Activated B cell treated with CpG ODN at 0.5 μM for 24 hours (primary cell): ENCODE measurements around the gene ODF4. TPM values are rescaled to one million over a fixed set of nuclear protein-coding genes. Genes with fewer than 3 reads are reported as not detected.

Experiments used
- ATAC-seq: fragments of 200-7000 bp; cut with Tn5 transposase; one replicate; pipeline ENCODE4 v1.10.0; 2021; ENCODE audit warnings: low read depth, mild to moderate bottlenecking, moderate library complexity
- CTCF ChIA-PET: fragments of 350-600 bp; sonication (Branson Sonifier 250); formaldehyde crosslinking; loops from one replicate; lab custom pipeline; 2021; ENCODE audit warnings: antibody characterized with exemption; lab: Charles Lee
- POLR2A ChIA-PET: fragments of 350-600 bp; sonication (Branson Sonifier 250); formaldehyde crosslinking; loops from one replicate; lab custom pipeline; 2021; ENCODE audit warnings: antibody characterized with exemption; lab: Charles Lee
- DNase-seq: peaks from one replicate; pipeline ENCODE4 v3.0.0; 2022
- H3K27ac Mint-ChIP-seq: one replicate; pipeline ENCODE4 v1.8.0; 2020; ENCODE audit warnings: mixed read lengths
- H3K27me3 Mint-ChIP-seq: one replicate; pipeline ENCODE4 v1.8.0; 2021; ENCODE audit warnings: mixed read lengths
- H3K36me3 Mint-ChIP-seq: one replicate; pipeline ENCODE4 v1.8.0; 2021; ENCODE audit warnings: low read depth, mixed read lengths
- H3K4me1 Mint-ChIP-seq: one replicate; pipeline ENCODE4 v1.8.0; 2021; ENCODE audit warnings: mixed read lengths
- H3K4me3 Mint-ChIP-seq: one replicate; pipeline ENCODE4 v1.8.0; 2020; ENCODE audit warnings: mild to moderate bottlenecking, mixed read lengths
- H3K9me3 Mint-ChIP-seq: one replicate; pipeline ENCODE4 v1.8.0; 2020; ENCODE audit warnings: mixed read lengths
- CTCF ChIP-seq: fragments of 200-600 bp; IDR thresholded peaks from one replicate; pipeline ENCODE4 v1.8.0; 2022; ENCODE audit warnings: antibody characterized with exemption, mild to moderate bottlenecking
- intact Hi-C: fragments of 100-400 bp; cut with micrococcal nuclease; formaldehyde crosslinking; loops from one replicate; pipeline ENCODE4 v1.15.1; 2024
- total RNA-seq: library from RNA; stranded (reverse); gene quantifications from 2 replicates; pipeline ENCODE4 v1.2.3, GENCODE V29; 2022

ODF4 gene
- total RNA-seq, 1 donor from 2014 or later: not detected

- Mint-ChIP-seq H3K4me1 (peaks cover 56% of the 10 kb centered on the region), H3K4me3 (peak within 1 kb of the TSS; percentile 98), H3K27ac (peak within 1 kb of the TSS; percentile 95), H3K9me3 (no peaks in the 10 kb centered on the region), H3K27me3 (no peaks in the 10 kb centered on the region), H3K36me3 (peaks cover 47% of the 10 kb centered on the region)
- DNase-seq: peak; percentile 94
- ATAC-seq: peak; percentile 90
- TF ChIP-seq CTCF: peak; percentile 87
- POLR2A ChIA-PET: interaction anchor here (0.6 to 1.8 kb wide), 15 partner anchors 52 to 696 kb away, joined by 3 to 12 read pairs (median 6); partner anchors contain the start of genes NDEL1, PIK3R5, RANGRF and TP53
- CTCF ChIA-PET: interaction anchor here (0.6 to 2.2 kb wide), 10 partner anchors 9 to 615 kb away, joined by 3 to 28 read pairs (median 3); partner anchors contain the start of gene NDEL1
- intact Hi-C loops: loop anchor here (1.0 to 10.0 kb wide), 14 partner anchors 52 to 1368 kb away; partner anchors contain the start of genes ALOXE3, CFAP52, CNTROB and CTC1
Measured at GRCh38 chr17:8383143-8383822, 43.6 kb downstream of the ODF4 start, which contains the start of gene RPL26. RPL26 (minus strand) TSS chr17:8383193; CDS start chr17:8382310, 883 bp downstream.

GRCh38 chr17:8384801-8385378 is 45.2 kb downstream of the ODF4 start:
- intact Hi-C loops: loop anchor here (5.0 to 10.0 kb wide), 5 partner anchors 308 to 1370 kb away; partner anchors contain the start of genes CFAP52, RNASEK and STX8
- H3K36me3 Mint-ChIP-seq: peaks cover 31% of the 10 kb centered on the region
- H3K4me3 Mint-ChIP-seq: no peak overlapping the region
- H3K27me3 Mint-ChIP-seq: no peaks in the 10 kb centered on the region
- H3K9me3 Mint-ChIP-seq: no peaks in the 10 kb centered on the region
- CTCF ChIA-PET: interaction anchor here (1.3 kb wide), 1 partner anchor 361 kb away, joined by 5 read pairs; no protein-coding TSS in a partner anchor
- DNase-seq: no peak
- POLR2A ChIA-PET: no interaction called here
- ATAC-seq: no peak
- H3K27ac Mint-ChIP-seq: peak overlapping the region; percentile 41
- peaks cover 44% of the 10 kb centered on the region for H3K4me1 Mint-ChIP-seq
- TF ChIP-seq CTCF: no peak

GRCh38 chr17:8386841-8387240 is 47.2 kb downstream of the ODF4 start:
- Mint-ChIP-seq H3K36me3 (peaks cover 13% of the 10 kb centered on the region), H3K9me3 (no peaks in the 10 kb centered on the region), H3K27me3 (no peaks in the 10 kb centered on the region), H3K4me3 (no peak overlapping the region), H3K27ac (no peak overlapping the region), H3K4me1 (peaks cover 26% of the 10 kb centered on the region)
- ChIA-PET CTCF (interaction anchor here (1.2 kb wide), 1 partner anchor 10 kb away, joined by 4 read pairs; the partner anchor contains the start of gene KRABD2), POLR2A (interaction anchor here (0.6 kb wide), 1 partner anchor 399 kb away, joined by 3 read pairs; no protein-coding TSS in a partner anchor)
- intact Hi-C loops: loop anchor here (10.0 kb wide), 2 partner anchors 608 to 1372 kb away; partner anchors contain the start of gene RNASEK
- no peak for TF ChIP-seq CTCF
- ATAC-seq: no peak
- DNase-seq: no peak

GRCh38 chr17:8387914-8388651 is 48.4 kb downstream of the ODF4 start:
- Mint-ChIP-seq H3K27me3 (no peaks in the 10 kb centered on the region), H3K27ac (no peak overlapping the region), H3K4me3 (no peak overlapping the region), H3K9me3 (no peaks in the 10 kb centered on the region), H3K4me1 (peaks cover 13% of the 10 kb centered on the region), H3K36me3 (peaks cover under 1% of the 10 kb centered on the region)
- DNase-seq: no peak
- TF ChIP-seq CTCF: no peak
- ChIA-PET CTCF (no interaction called here), POLR2A (no interaction called here)
- ATAC-seq: no peak
- intact Hi-C loops: loop anchor here (10.0 kb wide), 2 partner anchors 607 to 1373 kb away; partner anchors contain the start of gene RNASEK
